Suppressor macrophage (primary cell): ENCODE data around the gene NEDD4L.
"Not testable (repeated sequence)": the region's sequence is repeated elsewhere in the genome, so short reads cannot be mapped to it uniquely, and the experiment has no call there.

ENCODE experiments used
- DNase-seq, 4 experiments: peaks; one replicate each; pipeline ENCODE4 v3.0.0-alpha.2; 2020 to 2022

Gene NEDD4L

DNA sequence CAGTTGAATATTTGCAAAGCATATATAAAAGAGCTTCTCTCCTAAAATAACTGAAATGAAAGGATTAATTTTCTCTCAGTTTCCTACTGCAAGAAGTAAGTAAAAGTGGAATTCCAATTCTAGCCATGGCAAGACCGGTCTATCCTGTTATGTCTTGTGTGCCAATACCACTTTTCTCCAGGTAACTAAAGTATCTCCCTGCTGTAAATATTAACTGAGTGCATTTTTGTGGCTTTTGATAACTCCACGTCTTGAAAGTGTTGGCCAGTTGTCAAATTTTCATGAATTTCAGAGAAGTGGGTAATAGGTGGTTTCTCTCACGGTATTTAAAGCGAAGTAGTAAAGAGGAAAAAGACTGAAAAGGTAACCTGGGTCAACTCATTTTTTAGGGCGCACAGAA, 225.9 kb downstream of the NEDD4L start:
- DNase-seq, result no peak

DNA sequence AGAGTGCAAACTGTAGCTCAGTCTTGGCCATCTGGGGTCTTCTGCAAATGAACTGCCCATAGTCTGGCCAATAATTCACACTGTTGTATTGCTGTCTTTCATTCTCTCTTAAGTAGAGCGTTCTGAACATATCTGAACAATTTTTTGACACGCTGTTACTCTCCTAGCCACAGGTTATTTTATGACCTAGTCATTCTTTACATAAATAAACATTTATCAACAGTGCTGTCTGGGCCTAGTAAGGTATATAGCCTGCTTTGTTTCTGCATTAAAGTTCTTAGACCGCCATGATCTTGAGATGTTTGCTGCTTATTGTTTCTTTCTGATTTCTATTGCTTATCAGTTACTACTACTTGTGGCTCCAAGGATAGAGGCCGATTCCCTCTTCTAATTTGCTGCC, 226.4 kb downstream of the NEDD4L start:
- DNase-seq, result no peak

- DNase-seq, result no peak
These were observed 227.7 kb downstream of the NEDD4L start for GRCh38 chr18:58271770-58272169.

DNA sequence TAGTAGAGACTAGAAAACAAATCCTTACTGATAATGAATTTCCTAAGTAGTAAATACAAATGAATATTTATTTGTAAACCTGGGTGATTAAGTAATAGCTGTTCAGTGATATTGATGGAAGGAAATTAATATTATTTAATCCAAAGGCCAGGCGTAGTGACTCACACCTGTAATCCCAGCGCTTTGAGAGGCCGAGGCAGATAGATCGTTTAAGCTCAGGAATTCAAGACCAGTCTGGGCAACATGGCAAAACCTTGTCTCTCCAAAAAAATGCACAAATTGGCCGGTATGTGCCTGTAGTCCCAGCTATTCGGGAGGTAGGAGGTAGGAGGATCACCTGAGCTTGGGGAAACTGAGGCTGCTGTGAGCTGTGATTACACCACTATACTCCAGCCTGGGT, 228.2 kb downstream of the NEDD4L start:
- DNase-seq, result no peak

DNA sequence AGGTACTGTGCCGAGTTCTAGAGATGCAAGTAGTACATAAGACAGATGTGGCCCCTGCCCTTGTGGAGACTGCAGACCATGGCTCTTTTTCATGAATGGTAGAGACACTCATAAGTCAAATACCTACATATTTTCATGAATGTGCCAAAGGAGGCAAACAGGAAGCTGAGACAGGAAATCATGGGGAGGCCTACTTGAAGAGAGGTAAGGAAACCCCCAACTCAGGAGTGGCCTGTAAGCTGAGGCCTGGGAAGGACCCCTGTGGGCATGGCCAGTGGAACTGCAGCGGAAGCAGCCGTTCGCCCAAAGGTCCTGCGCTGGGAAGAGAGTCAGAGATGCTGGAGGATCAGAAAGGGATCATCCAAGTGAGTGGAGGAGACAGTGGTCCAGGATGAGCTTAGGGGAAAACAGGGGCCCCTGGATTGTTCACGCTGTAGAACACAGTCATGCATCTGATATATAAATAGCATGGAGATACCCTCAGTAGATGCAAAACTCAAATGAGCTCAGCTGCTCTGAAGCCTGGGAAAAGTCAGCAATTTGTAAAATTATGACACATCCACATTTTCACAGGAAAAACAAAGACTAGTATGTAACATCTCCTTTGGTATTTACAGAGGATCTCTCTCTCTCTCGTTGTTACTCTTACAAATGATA, 228.9 kb downstream of the NEDD4L start:
- no peak for DNase-seq

GRCh38 chr18:58275176-58275575, 231.2 kb downstream of the NEDD4L start:
- DNase-seq, result no peak

GRCh38 chr18:58276789-58277739, 233.0 kb downstream of the NEDD4L start:
- no peak for DNase-seq

DNA sequence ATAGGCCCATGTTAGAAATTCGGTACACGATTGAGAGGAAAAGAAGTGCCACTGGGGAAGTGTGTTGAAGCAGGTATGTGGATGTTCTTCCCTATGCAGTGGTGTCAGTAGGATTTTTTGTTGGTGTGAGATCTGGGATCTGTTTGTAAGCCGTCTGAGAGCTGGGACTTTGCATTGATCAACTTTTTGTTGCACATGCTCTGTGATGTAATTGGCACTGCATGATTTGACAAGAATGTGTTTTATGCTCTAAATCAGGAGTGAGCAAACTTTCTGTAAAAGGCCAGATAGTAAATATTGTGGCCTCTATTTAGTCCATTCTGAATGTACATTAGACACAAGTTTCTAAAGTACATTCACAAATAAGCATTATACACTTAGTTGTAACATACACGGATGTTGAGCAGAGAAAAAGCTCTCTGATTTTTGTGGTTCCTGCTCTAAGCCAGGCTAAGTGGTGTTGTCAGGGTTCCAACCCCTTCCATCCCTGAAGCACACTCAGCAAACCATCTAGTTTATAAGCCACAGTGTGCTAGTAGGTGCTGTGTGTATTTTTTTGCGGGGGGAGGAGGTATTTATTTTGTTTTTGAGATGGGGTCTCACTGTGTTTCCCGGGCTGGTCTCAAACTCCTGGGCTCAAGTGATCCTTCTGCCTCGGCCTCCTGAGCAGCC, 235.6 kb downstream of the NEDD4L start:
- DNase-seq, result no peak

GRCh38 chr18:58280191-58280590, 236.2 kb downstream of the NEDD4L start:
- DNase-seq, result no peak

- not testable (repeated sequence) for DNase-seq
These were observed 238.8 kb downstream of the NEDD4L start for GRCh38 chr18:58282872-58283271.

GRCh38 chr18:58284699-58285448, 240.8 kb downstream of the NEDD4L start:
- no peak for DNase-seq

GRCh38 chr18:58285449-58286130, 241.6 kb downstream of the NEDD4L start:
- no peak for DNase-seq

- DNase-seq, result no peak
These were observed 242.8 kb downstream of the NEDD4L start for GRCh38 chr18:58286632-58287352.

DNA sequence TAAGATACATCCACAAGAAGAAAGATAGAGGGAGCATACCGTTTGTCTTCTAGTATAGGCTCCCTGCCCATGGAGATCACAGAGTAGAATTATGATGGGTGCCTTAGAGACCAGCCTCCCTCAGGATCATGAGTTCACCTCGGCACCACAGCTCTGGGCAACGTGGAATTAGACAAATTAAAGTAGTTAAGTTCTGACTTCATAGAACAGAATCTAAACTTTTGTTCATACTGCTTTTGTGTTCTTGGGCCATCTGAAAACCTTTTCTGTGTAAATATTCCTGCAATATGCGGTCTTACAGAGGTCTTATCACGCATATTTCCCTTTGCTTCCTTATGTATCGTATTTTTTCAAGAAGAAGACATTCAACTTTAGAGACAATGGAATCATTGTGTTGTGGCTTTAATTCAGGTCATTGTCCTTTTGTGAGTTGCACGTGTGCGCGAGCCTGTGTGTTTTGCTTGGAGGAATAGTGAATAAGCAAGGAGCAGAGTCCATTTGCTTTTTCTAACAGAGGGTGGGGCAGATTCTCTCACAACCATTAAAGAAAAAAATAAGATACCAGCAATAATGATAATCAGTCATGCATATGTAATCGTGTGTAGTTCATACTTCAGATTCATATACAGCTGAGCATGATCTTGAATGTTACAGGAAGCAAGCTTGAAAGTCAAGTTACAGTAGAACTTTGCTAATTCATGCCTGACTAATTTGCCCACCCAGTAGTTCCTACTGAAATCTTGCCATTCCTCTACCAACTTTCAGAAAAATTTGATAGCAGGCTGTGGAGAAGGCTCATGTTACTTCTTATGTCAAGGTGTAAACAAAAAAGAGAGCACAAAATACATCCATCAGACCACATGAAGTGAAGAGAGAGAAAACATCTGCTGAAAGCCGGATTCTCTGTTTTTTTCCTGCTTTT, 243.6 kb downstream of the NEDD4L start:
- DNase-seq, result no peak

GRCh38 chr18:58288921-58289797, 245.1 kb downstream of the NEDD4L start:
- peak; percentile 40 to 68 (median 57) for DNase-seq

- DNase-seq, result no peak
These were observed 246.2 kb downstream of the NEDD4L start for GRCh38 chr18:58290116-58290695.

DNA sequence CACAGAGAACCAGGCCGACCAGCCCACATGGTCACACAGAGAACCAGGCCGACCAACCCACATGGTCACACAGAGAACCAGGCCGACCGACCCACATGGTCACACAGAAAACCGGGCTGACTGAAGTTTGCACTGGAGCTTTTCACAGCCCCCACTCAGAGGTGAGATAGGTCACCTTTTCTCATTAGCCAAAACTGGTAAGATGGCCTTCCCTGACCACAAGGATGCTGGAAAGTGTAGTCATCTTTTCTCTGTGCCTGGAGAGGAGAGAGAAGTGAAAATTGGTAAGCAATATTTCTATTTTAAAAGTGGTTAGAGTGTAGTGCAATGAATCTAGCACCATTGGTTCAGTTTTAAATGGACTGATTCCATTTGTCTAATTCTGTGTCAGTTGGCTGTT, 247.1 kb downstream of the NEDD4L start:
- DNase-seq, result no peak

DNA sequence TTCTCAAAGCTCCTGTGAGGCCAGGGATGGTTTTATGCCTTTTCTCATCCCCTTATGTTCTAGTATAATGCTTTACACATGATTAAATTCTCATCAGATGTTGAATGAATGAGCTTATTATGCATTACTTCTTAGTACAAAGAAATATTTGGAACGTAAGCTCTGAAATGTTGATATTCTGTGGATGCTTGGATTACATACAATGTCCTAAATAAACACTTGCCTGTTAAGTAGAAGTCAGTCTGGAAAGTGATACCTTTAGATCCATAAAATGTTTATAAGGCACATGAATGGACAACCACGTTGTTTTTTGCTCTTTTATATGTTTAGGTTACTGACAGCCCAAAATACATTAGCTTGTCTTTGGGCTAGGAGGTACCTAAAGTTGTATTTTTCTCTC, 248.6 kb downstream of the NEDD4L start:
- DNase-seq, result no peak

DNA sequence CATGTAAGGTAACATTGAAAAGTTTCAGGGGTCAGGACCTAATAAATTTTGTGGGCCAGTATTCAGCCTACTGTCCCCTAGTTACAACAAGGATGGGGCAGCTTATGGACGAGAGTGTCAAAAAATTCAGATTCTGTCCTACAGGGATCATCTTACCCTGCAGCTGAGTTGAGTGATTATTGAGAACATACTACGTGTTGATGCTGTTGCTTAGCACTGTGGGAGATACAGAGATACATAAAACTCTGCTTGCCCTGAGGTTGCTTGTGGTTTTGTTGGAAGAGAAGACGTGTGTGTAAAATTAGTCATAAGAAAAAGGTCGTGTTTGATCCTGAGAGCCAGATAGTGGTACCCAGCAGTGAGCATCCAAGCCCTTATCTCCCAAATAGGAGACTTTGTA, 253.2 kb downstream of the NEDD4L start:
- DNase-seq, result no peak
